Posterior cingulate gyrus (tissue), 11 donors: ENCODE data around the gene NFKBIB.

Experiments
- DNase-seq, 10 donors: peaks; one replicate each; pipeline versions ENCODE4 v3.0.0 to v3.0.0-alpha.2; 2020 to 2021; ENCODE audit warnings: mixed read lengths in 3 of 10
- intact Hi-C: fragments of 100-400 bp; cut with DNase I; formaldehyde crosslinking; loops from one replicate; pipeline ENCODE4 v1.15.1; 2023

Gene NFKBIB

GRCh38 chr19:38949580-38950367 lies 50.0 kb downstream of the NFKBIB start:
- intact Hi-C loops: no loop called here
- peak; percentile 84 to 99 (median 92) for DNase-seq

GRCh38 chr19:38951187-38951586 lies 51.4 kb downstream of the NFKBIB start:
- intact Hi-C loops: no loop called here
- DNase-seq: no peak

- peak in 4 of 10 donors; percentile 19 to 61 (median 31) for DNase-seq
Observed at GRCh38 chr19:38952395-38953165, 52.8 kb downstream of the NFKBIB start.

GRCh38 chr19:38953677-38954076 lies 53.9 kb downstream of the NFKBIB start:
- DNase-seq: peak in 2 of 10 donors; percentile 40 to 83
- intact Hi-C loops: no loop called here

More at GRCh38 chr19:38952395-38953165, 52.8 kb downstream of the NFKBIB start:
- intact Hi-C loops: no loop called here

GRCh38 chr19:38956264-38956663 lies 56.5 kb downstream of the NFKBIB start:
- no peak for DNase-seq
- intact Hi-C loops: no loop called here

GRCh38 chr19:38958301-38958700 lies 58.5 kb downstream of the NFKBIB start:
- intact Hi-C loops: no loop called here
- DNase-seq: peak in 1 of 10 donors; percentile 8
